Stimulated activated effector memory CD8-positive, alpha-beta T cell treated with anti-CD3 and anti-CD28 coated beads, Interleukin-12 subunit alpha, Interleukin-12 subunit beta, amount 100 ng/mL, for 72 hours (primary cell): ENCODE results near the gene OR13C2.
"Not testable (repeated sequence)": the region's sequence is repeated elsewhere in the genome, so short reads cannot be mapped to it uniquely, and the experiment has no call there.

Source experiments
- ATAC-seq: fragments of 150-1000 bp; cut with Tn5 transposase; 2 replicates; pipeline ENCODE4 v1.10.0; 2021
- DNase-seq, 2 donors: peaks; one replicate each; pipeline ENCODE4 v3.0.0; 2021 to 2022; ENCODE audit warnings: low spot score in 2 of 2
- H3K27ac Mint-ChIP-seq: one replicate; pipeline ENCODE4 v1.8.0; 2022; ENCODE audit warnings: mild to moderate bottlenecking, mixed read lengths
- H3K36me3 Mint-ChIP-seq: one replicate; pipeline ENCODE4 v1.8.0; 2022; ENCODE audit warnings: mild to moderate bottlenecking, mixed read lengths
- H3K4me1 Mint-ChIP-seq: one replicate; pipeline ENCODE4 v1.8.0; 2022; ENCODE audit warnings: mixed read lengths
- H3K4me3 Mint-ChIP-seq: one replicate; pipeline ENCODE4 v1.8.0; 2022; ENCODE audit warnings: mild to moderate bottlenecking, mixed read lengths
- H3K9me3 Mint-ChIP-seq: one replicate; pipeline ENCODE4 v1.8.0; 2022; ENCODE audit warnings: mixed read lengths

OR13C2 gene, protein sequence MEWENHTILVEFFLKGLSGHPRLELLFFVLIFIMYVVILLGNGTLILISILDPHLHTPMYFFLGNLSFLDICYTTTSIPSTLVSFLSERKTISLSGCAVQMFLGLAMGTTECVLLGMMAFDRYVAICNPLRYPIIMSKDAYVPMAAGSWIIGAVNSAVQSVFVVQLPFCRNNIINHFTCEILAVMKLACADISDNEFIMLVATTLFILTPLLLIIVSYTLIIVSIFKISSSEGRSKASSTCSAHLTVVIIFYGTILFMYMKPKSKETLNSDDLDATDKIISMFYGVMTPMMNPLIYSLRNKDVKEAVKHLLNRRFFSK

GRCh38 chr9:104605527-104605926 lies at the start of gene OR13C2:
Gene OR13C2, minus strand, starts transcription at chr9:104605627. Its CDS starts 0 bp downstream, at chr9:104605627.
- not testable (repeated sequence) for H3K27ac Mint-ChIP-seq, ATAC-seq, H3K4me3 Mint-ChIP-seq, H3K4me1 Mint-ChIP-seq, H3K36me3 Mint-ChIP-seq, H3K9me3 Mint-ChIP-seq, DNase-seq

DNA sequence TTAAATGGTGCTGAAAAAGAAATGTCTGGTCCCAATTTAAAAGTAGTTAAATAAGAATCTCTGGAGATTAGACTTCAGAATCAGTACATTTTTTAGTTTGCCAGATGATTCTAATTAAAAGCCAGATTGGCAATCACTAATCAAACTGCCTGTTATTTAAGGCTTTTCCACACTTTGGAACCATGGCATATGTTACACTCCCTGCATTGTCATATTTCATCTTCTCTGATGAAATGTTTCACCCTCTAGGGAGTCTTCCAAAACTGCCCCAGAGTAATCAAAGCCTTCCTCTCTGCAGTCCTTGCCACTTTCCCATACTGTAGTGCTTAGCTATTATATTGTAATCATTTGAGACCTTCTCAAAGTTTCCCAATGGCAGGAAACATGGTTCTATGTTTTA lies 30.0 kb upstream of the OR13C2 start:
- DNase-seq = no peak
- no peak for ATAC-seq
- H3K36me3 Mint-ChIP-seq = no peaks in the 10 kb centered on the region
- no peaks in the 10 kb centered on the region for H3K4me1 Mint-ChIP-seq
- H3K9me3 Mint-ChIP-seq = peaks cover 23% of the 10 kb centered on the region
- H3K4me3 Mint-ChIP-seq = no peak overlapping the region
- no peak overlapping the region for H3K27ac Mint-ChIP-seq

DNA sequence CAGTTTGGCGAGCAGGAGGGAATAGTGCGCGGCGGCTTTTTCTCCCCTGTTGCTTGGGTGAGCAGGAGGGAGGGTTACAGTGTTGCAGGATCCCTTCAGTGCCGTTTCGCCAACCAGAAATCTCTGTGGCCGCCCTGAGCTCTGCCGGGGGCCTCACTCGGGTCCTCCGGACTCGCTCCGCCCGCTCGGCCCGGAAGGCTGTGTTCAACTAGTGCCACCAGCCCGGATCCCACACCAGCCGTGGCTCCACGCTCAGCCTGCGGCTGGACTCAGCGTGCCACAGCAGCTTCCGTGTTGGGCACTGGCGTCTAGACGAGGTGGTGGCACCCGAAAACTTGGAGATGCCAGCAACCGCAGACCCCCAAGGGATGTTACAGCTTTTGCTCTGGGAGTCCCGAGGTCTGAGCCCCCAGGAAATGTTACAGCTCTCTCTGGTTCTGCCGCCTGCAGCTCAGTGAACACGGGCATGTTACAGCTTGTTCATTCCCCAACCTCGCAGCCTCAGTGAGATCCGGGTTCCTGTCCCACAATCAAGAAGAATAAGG lies 28.6 kb upstream of the OR13C2 start:
- no peak overlapping the region for H3K4me3 Mint-ChIP-seq
- DNase-seq = no peak
- peaks cover 18% of the 10 kb centered on the region for H3K9me3 Mint-ChIP-seq
- no peak for ATAC-seq
- no peak overlapping the region for H3K27ac Mint-ChIP-seq
- no peaks in the 10 kb centered on the region for H3K4me1 Mint-ChIP-seq
- no peaks in the 10 kb centered on the region for H3K36me3 Mint-ChIP-seq

DNA sequence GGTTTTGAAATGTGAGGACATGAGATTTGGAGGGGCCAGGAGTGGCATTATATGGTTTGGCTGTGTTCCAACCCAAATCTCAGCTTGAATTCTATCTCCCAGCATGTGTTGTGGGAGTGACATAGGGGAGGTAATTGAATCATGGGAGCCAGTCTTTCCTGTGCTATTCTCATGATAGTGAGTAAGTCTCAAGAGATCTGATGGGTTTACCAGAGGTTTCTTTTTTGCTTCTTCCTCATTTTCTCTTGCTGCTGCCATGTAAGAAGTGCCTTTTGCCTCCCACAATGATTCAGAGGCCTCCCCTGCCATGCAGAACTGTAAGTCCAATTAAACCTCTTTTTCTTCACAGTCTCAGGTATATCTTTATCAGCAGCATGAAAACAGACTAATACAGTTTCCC lies 20.5 kb upstream of the OR13C2 start:
- not testable (repeated sequence) for H3K4me1 Mint-ChIP-seq, DNase-seq, H3K4me3 Mint-ChIP-seq, H3K9me3 Mint-ChIP-seq, ATAC-seq, H3K27ac Mint-ChIP-seq, H3K36me3 Mint-ChIP-seq

DNA sequence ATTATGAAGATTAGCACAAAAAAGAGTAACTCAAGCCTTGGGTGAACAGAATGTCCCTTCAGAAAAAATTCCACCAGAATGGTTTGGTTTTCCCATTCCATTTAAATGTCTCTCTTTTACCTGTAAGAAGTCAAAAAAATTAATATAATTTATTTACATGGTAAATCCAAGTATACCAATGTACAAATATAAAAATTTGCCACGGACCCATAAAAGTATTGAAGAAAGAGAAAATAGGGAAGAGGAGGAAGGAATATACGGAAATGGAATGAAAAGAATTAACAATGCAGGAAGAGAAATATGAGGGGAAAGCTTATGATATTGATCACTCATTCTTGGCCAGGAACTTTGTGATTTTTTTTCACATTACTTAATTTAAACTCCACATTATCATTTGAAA lies 12.7 kb upstream of the OR13C2 start, which contains the start of gene OR13C9:
TSS of gene OR13C9 (minus strand) at position 101 of the 400 bp plus-strand sequence. CDS start at position 101, 0 bp downstream.
- DNase-seq (no peak), ATAC-seq (no peak)
- Mint-ChIP-seq H3K36me3 (no peaks in the 10 kb centered on the region), H3K27ac (no peak within 1 kb of the TSS), H3K4me3 (no peak within 1 kb of the TSS), H3K9me3 (no peaks in the 10 kb centered on the region), H3K4me1 (no peaks in the 10 kb centered on the region)

DNA sequence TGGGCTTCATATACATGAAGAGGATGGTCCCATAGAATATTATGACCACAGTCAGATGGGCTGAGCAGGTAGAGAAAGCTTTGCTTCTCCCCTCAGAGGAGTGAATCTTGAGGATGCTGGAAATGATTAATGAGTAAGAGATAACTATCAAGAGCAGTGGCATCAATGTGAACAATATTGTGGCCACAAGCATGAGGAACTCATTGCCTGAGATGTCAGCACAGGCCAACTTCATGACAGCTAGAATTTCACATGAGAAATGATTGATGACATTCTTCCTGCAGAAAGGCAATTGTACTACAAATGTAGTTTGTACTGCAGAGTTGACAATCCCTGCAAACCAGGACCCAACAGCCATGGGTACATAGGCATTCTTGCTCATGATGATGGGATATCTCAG lies 12.0 kb upstream of the OR13C2 start:
- no peak for ATAC-seq
- no peak overlapping the region for H3K27ac Mint-ChIP-seq
- peaks cover 2% of the 10 kb centered on the region for H3K9me3 Mint-ChIP-seq
- DNase-seq = no peak
- no peaks in the 10 kb centered on the region for H3K4me1 Mint-ChIP-seq
- H3K36me3 Mint-ChIP-seq = no peaks in the 10 kb centered on the region
- H3K4me3 Mint-ChIP-seq = no peak overlapping the region

DNA sequence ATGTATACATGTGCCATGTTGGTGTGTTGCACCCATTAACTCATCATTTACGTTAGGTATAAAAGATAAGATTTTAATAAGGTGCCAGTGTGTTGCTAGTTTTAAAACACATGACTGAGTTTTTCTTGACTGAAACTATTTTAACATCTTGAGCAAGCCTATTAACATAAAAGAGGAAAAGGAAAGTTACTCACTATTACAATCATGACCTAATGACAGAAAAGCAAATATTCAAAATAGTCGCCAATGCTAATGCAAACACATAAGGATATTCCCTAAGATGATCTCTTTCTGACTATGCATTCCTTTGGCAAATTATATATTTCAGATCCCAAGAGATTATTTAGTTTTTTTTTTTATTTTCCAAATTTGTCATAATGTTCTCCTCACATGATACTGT lies 5.8 kb upstream of the OR13C2 start:
- DNase-seq (no peak), ATAC-seq (no peak)
- Mint-ChIP-seq H3K27ac (no peak overlapping the region), H3K36me3 (no peaks in the 10 kb centered on the region), H3K4me3 (no peak overlapping the region), H3K9me3 (peaks cover 4% of the 10 kb centered on the region), H3K4me1 (no peaks in the 10 kb centered on the region)

DNA sequence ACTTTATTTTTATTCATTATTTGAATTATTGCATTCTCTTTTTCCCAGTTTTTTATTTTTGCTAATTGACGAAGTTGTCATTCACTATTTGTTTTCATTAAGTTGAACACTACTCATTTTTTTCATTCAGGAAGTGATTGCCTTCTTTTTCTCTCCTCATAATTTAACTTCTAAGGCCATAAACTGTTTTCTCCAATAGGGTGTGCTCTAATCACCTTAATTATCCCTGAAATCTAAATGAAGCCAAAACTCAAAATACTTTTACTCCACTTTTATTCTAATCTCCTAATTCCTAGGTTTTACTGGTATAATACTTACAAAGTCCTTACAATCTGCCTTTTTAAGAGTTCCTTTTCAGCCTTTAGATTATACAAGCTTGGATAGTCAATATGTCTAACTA lies 2.9 kb upstream of the OR13C2 start:
- ATAC-seq (no peak), DNase-seq (no peak)
- H3K36me3 Mint-ChIP-seq = no peaks in the 10 kb centered on the region
- no peak overlapping the region for H3K4me3 Mint-ChIP-seq
- no peak overlapping the region for H3K27ac Mint-ChIP-seq
- peaks cover 4% of the 10 kb centered on the region for H3K9me3 Mint-ChIP-seq
- H3K4me1 Mint-ChIP-seq = no peaks in the 10 kb centered on the region

DNA sequence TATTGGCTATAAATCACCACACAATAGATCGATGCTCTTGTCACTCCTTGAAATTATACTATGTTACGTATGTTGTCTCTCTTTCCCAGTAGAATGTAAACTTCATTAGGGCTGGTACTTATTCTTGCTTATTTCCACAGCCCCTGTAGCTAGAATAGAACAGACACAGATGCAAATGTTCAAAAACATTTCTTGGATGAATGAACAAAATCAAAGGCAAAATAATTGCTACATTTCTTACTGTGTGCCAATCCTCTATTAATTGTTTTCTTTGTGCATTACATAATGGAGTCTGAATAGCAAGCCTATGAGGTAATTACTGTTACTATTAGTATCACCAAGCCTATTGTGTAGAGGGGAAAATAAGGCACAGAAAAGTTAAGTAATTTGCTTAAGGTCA lies 725 bp upstream of the OR13C2 start:
- Mint-ChIP-seq H3K27ac (no peak overlapping the region), H3K4me1 (no peaks in the 10 kb centered on the region), H3K4me3 (no peak overlapping the region), H3K9me3 (peaks cover 2% of the 10 kb centered on the region), H3K36me3 (no peaks in the 10 kb centered on the region)
- ATAC-seq (no peak), DNase-seq (no peak)

- Mint-ChIP-seq H3K4me1 (no peaks in the 10 kb centered on the region), H3K9me3 (peaks cover 2% of the 10 kb centered on the region), H3K4me3 (no peak overlapping the region), H3K36me3 (no peaks in the 10 kb centered on the region), H3K27ac (no peak overlapping the region)
- no peak for ATAC-seq
- no peak for DNase-seq
These were observed 626 bp downstream of the OR13C2 start for GRCh38 chr9:104604801-104605200.

GRCh38 chr9:104599313-104599712 lies 6.1 kb downstream of the OR13C2 start, which contains the start of gene OR13C5:
Gene OR13C5, minus strand, starts transcription at chr9:104599413. Its CDS starts 0 bp downstream, at chr9:104599413.
- not testable (repeated sequence) for ATAC-seq, H3K36me3 Mint-ChIP-seq, H3K9me3 Mint-ChIP-seq, DNase-seq, H3K4me1 Mint-ChIP-seq, H3K27ac Mint-ChIP-seq, H3K4me3 Mint-ChIP-seq

DNA sequence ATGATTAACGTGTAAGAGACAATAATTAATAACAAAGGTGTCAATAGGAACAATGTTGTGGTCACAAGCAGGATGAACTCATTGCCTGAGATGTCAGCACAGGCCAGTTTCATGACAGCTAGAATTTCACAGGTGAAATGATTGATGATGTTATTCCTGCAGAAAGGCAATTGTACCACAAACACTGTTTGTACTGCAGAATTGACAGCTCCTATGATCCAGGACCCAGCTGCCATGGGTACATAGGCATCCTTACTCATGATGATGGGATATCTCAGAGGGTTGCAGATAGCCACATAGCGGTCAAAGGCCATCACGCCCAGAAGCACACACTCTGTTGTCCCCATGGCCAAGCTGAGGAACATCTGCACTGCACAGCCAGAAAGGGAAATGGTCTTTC lies 6.7 kb downstream of the OR13C2 start:
- H3K9me3 Mint-ChIP-seq, H3K36me3 Mint-ChIP-seq, DNase-seq, ATAC-seq, H3K27ac Mint-ChIP-seq, H3K4me3 Mint-ChIP-seq, H3K4me1 Mint-ChIP-seq: not testable (repeated sequence)

- ATAC-seq (no peak), DNase-seq (no peak)
- Mint-ChIP-seq H3K4me1 (no peaks in the 10 kb centered on the region), H3K9me3 (peaks cover 10% of the 10 kb centered on the region), H3K36me3 (no peaks in the 10 kb centered on the region), H3K4me3 (no peak overlapping the region), H3K27ac (no peak overlapping the region)
These were observed 15.8 kb downstream of the OR13C2 start for GRCh38 chr9:104589626-104590025.

DNA sequence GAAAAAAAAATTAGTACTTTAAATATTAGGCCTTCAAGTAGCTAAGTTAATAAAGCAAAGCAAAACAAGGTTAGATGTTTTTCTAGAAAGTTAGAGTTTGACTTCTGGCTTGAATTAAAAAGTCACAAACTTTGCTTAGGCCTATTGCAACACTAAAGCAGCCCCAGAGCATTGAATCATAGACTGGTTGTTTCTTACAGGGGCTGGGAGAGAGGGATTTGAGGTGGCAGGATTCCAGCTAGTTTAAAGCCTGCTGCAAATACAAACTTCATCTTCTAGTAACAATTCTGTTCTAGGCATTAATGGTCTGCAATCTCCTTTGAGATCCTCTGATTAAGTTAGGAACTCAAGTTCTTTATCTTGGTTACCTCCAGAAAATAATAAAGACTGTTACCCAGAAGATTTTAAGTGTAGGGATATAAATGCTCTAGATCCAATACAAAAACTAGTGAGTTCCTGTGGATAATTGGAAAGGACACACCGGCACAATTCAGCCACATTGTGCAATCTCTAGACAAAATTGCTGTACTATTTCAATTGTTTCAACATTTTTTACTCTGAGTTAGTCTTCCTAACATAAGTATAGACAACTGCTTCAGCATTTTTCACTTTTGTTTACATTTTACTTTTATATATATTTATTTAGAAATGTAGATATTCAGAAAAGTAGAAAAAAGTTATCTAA lies 18.8 kb downstream of the OR13C2 start:
- no peak overlapping the region for H3K27ac Mint-ChIP-seq
- H3K4me3 Mint-ChIP-seq = no peak overlapping the region
- ATAC-seq = no peak

GRCh38 chr9:104580562-104580961 lies 24.9 kb downstream of the OR13C2 start:
- Mint-ChIP-seq H3K9me3 (peaks cover 4% of the 10 kb centered on the region), H3K27ac (no peak overlapping the region), H3K4me1 (no peaks in the 10 kb centered on the region), H3K36me3 (no peaks in the 10 kb centered on the region), H3K4me3 (no peak overlapping the region)
- no peak for ATAC-seq
- no peak for DNase-seq

More for the DNA sequence above, 18.8 kb downstream of the OR13C2 start:
- Mint-ChIP-seq H3K36me3 (no peaks in the 10 kb centered on the region), H3K9me3 (peaks cover 2% of the 10 kb centered on the region), H3K4me1 (no peaks in the 10 kb centered on the region)
- no peak for DNase-seq

DNA sequence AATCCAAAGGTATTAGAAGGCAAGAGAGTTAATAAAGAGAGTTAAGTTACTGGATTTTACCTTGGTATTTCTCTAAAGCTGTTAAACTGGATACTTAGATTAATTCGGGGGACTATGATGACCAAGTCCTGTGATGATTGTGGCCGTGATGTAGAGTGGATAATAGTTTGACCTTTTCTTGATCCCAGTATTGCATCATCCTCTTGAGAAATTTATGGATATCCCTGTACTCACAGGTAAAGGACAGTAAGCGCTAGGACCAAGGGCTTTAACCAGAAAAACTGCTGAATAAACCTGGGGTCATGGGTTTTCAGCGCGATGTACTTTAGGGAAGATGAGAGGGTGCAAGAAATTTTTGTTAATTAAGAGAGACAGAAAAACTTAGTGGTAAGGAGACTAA lies 28.2 kb downstream of the OR13C2 start:
- Mint-ChIP-seq H3K9me3 (peaks cover 8% of the 10 kb centered on the region), H3K27ac (no peak overlapping the region), H3K36me3 (no peaks in the 10 kb centered on the region), H3K4me3 (no peak overlapping the region), H3K4me1 (no peaks in the 10 kb centered on the region)
- no peak for DNase-seq
- ATAC-seq = no peak
